ENCODE results near the gene ZNF227.
A peak's percentile ranks its signal among the peaks of the same experiment; 100 is the strongest.

The ZNF227 gene

GRCh38 chr19:44212250-44212865 is at the start of gene ZNF227:
ZNF227 (plus strand) TSS chr19:44212532; CDS start chr19:44217793, 5,261 bp downstream.
- Histone ChIP-seq H3K9me3 (ENCODE audit: control insufficient read depth, insufficient read depth, low read length) (peaks cover 50% of the 10 kb centered on the region), H3K79me2 (ENCODE audit: control insufficient read depth, low read length) (no peaks in the 10 kb centered on the region), H3K36me3 (ENCODE audit: control insufficient read depth, low read length) (0 out of 2 replicates have a peak, but pooled peaks cover 5% of the 10 kb centered on the region), H3K4me3 (ENCODE audit: low read length) (peak within 1 kb of the TSS; percentile 86), H3K27me3 (ENCODE audit: control insufficient read depth, low read length) (no peaks in the 10 kb centered on the region), H3K9me2 (replicated peaks; ENCODE audit: control insufficient read depth, low read length) (no peaks in the 10 kb centered on the region), H3K27ac (ENCODE audit: low read depth, low read length) (no peak within 1 kb of the TSS), H3F3A (ENCODE audit: control insufficient read depth, insufficient read depth) (no peaks in the 10 kb centered on the region), H4K20me1 (ENCODE audit: control insufficient read depth, insufficient read depth, low read depth, low read length) (no peaks in the 10 kb centered on the region), H3K4me2 (ENCODE audit: low read length) (peak within 1 kb of the TSS; percentile 69), H3K4me1 (ENCODE audit: control insufficient read depth, low read length) (peaks cover 14% of the 10 kb centered on the region)
- TF ChIP-seq EZH2phosphoT487 (IDR thresholded peaks at IDR 0.05; ENCODE audit: borderline replicate concordance, low read length) (no peak), CTCF (IDR thresholded peaks at IDR 0.05; ENCODE audit: low read depth, low read length, poor library complexity, severe bottlenecking) (no peak)

GRCh38 chr19:44163789-44164188 is 48.5 kb upstream of the ZNF227 start:
- no peaks in the 10 kb centered on the region for H3K9me2 ChIP-seq (replicated peaks; ENCODE audit: control insufficient read depth, low read length)
- no peak overlapping the region for H3K27ac ChIP-seq (ENCODE audit: low read depth, low read length)
- TF ChIP-seq CTCF (IDR thresholded peaks at IDR 0.05; ENCODE audit: low read depth, low read length, poor library complexity, severe bottlenecking): no peak
- TF ChIP-seq EZH2phosphoT487 (IDR thresholded peaks at IDR 0.05; ENCODE audit: borderline replicate concordance, low read length): no peak
- H3K79me2 ChIP-seq (ENCODE audit: control insufficient read depth, low read length): no peaks in the 10 kb centered on the region
- H3K4me3 ChIP-seq (ENCODE audit: low read length): peak overlapping the region; percentile 71; the same call in 1 of the 2 replicates
- peaks cover 26% of the 10 kb centered on the region for H3K9me3 ChIP-seq (ENCODE audit: control insufficient read depth, insufficient read depth, low read length)
- peaks cover 27% of the 10 kb centered on the region for H3K36me3 ChIP-seq (ENCODE audit: control insufficient read depth, low read length)
- H3K27me3 ChIP-seq (ENCODE audit: control insufficient read depth, low read length): no peaks in the 10 kb centered on the region
- H3K4me2 ChIP-seq (ENCODE audit: low read length): 0 out of 2 replicates have a peak overlapping the region, but pooled peaks have one; percentile 65
- no peaks in the 10 kb centered on the region for H4K20me1 ChIP-seq (ENCODE audit: control insufficient read depth, insufficient read depth, low read depth, low read length)
- H3F3A ChIP-seq (ENCODE audit: control insufficient read depth, insufficient read depth): no peaks in the 10 kb centered on the region
- peaks cover 14% of the 10 kb centered on the region for H3K4me1 ChIP-seq (ENCODE audit: control insufficient read depth, low read length)

- H3K36me3 ChIP-seq (ENCODE audit: control insufficient read depth, low read length): peaks cover 30% of the 10 kb centered on the region
- peak overlapping the region; percentile 65 for H3K4me2 ChIP-seq (ENCODE audit: low read length)
- H3F3A ChIP-seq (ENCODE audit: control insufficient read depth, insufficient read depth): no peaks in the 10 kb centered on the region
- peak overlapping the region; percentile 71 for H3K4me3 ChIP-seq (ENCODE audit: low read length)
- H4K20me1 ChIP-seq (ENCODE audit: control insufficient read depth, insufficient read depth, low read depth, low read length): no peaks in the 10 kb centered on the region
- no peaks in the 10 kb centered on the region for H3K9me2 ChIP-seq (replicated peaks; ENCODE audit: control insufficient read depth, low read length)
- TF ChIP-seq CTCF (IDR thresholded peaks at IDR 0.05; ENCODE audit: low read depth, low read length, poor library complexity, severe bottlenecking) (no peak), EZH2phosphoT487 (IDR thresholded peaks at IDR 0.05; ENCODE audit: borderline replicate concordance, low read length) (no peak)
- no peaks in the 10 kb centered on the region for H3K27me3 ChIP-seq (ENCODE audit: control insufficient read depth, low read length)
- peaks cover 14% of the 10 kb centered on the region for H3K4me1 ChIP-seq (ENCODE audit: control insufficient read depth, low read length)
- H3K79me2 ChIP-seq (ENCODE audit: control insufficient read depth, low read length): no peaks in the 10 kb centered on the region
- H3K9me3 ChIP-seq (ENCODE audit: control insufficient read depth, insufficient read depth, low read length): peaks cover 29% of the 10 kb centered on the region
- H3K27ac ChIP-seq (ENCODE audit: low read depth, low read length): peak overlapping the region; percentile 4; the same call in 1 of the 2 replicates
Observed at GRCh38 chr19:44164327-44164672, 48.0 kb upstream of the ZNF227 start.

All from DOHH2 (cell line).